Measurements from ENCODE around the gene PDCD6IP. TPM values are rescaled to one million over a fixed set of nuclear protein-coding genes. Genes with fewer than 3 reads are reported as not detected.

The PDCD6IP gene
- total and polyA plus RNA-seq, 2 experiments from 2014 or later, result 45.1 to 185 TPM

DNA sequence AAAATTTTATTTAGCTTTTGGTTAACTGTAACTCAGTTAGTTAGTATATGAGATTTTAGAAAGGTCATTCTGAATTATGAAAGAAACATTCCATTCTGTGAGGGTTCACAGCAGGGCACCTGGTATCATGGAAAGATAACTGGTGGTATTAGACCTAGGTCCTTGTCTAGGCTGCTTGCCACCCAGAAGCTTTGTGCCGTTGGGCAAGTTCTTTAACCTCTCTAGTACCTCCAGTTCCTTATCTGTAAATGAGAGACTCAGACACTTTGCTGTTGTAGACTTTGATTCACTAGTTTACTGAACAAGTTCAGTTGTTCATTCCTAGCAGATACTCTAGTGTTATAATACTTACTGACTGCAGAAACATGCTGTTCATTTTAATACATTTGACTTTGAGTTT lies 25.4 kb downstream of the PDCD6IP start (continued):
- TF ChIP-seq ZNF331 (CRISPR knock-in tag; IDR thresholded peaks at IDR 0.05; ENCODE audit: low read depth) (no peak), ETS1 (IDR thresholded peaks at IDR 0.05) (no peak), EZH2phosphoT487 (IDR thresholded peaks at IDR 0.05; ENCODE audit: unreplicated experiment) (no peak), EZH2 (IDR thresholded peaks at IDR 0.05; ENCODE audit: low read depth, unreplicated experiment) (no peak), ZNF114 (CRISPR knock-in tag; IDR thresholded peaks at IDR 0.05) (no peak), POLR2AphosphoS5 (IDR thresholded peaks at IDR 0.05; ENCODE audit: low read depth) (no peak)
- TF ChIP-seq, protein P1, sequence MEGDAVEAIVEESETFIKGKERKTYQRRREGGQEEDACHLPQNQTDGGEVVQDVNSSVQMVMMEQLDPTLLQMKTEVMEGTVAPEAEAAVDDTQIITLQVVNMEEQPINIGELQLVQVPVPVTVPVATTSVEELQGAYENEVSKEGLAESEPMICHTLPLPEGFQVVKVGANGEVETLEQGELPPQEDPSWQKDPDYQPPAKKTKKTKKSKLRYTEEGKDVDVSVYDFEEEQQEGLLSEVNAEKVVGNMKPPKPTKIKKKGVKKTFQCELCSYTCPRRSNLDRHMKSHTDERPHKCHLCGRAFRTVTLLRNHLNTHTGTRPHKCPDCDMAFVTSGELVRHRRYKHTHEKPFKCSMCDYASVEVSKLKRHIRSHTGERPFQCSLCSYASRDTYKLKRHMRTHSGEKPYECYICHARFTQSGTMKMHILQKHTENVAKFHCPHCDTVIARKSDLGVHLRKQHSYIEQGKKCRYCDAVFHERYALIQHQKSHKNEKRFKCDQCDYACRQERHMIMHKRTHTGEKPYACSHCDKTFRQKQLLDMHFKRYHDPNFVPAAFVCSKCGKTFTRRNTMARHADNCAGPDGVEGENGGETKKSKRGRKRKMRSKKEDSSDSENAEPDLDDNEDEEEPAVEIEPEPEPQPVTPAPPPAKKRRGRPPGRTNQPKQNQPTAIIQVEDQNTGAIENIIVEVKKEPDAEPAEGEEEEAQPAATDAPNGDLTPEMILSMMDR (conservative IDR thresholded peaks at IDR 0.05; ENCODE audit: low read depth in 2 of 2), result no peak

GRCh38 chr3:33825111-33825510 lies 26.7 kb downstream of the PDCD6IP start:
- H3K9me2 ChIP-seq (ENCODE audit: insufficient read depth), result no peaks in the 10 kb centered on the region
- no peak overlapping the region for H3K4me3 ChIP-seq
- DNase-seq (ENCODE audit: low spot score) (no peak), ATAC-seq (no peak)
- peaks cover 12% of the 10 kb centered on the region for H3K79me2 ChIP-seq (replicated peaks; ENCODE audit: insufficient read depth)
- peaks cover 4% of the 10 kb centered on the region for H3K27me3 Mint-ChIP-seq (ENCODE audit: insufficient read depth, low read depth, poor library complexity)
- no peak overlapping the region for H2AFZ ChIP-seq
- peaks cover 24% of the 10 kb centered on the region for H3K4me1 Mint-ChIP-seq
- peak overlapping the region; percentile 41 for H3K4me2 ChIP-seq
- peak overlapping the region; percentile 28; the same call in 1 of the 3 replicates for H3K4me3 Mint-ChIP-seq
- no peaks in the 10 kb centered on the region for H3K9me3 Mint-ChIP-seq
- peaks cover 27% of the 10 kb centered on the region for H3K36me3 Mint-ChIP-seq (ENCODE audit: low read depth)
- H3F3A ChIP-seq (replicated peaks; ENCODE audit: low read depth), result no peaks in the 10 kb centered on the region
- TF ChIP-seq ZNF462 (CRISPR knock-in tag; IDR thresholded peaks at IDR 0.05) (no peak), CREB1 (CRISPR knock-in tag; IDR thresholded peaks at IDR 0.05; ENCODE audit: low read depth) (no peak), NANOG (IDR thresholded peaks at IDR 0.05; ENCODE audit: borderline replicate concordance) (no peak), EZH2 (IDR thresholded peaks at IDR 0.05; ENCODE audit: low read depth, unreplicated experiment) (no peak), ZNF331 (CRISPR knock-in tag; IDR thresholded peaks at IDR 0.05; ENCODE audit: low read depth) (no peak), JUNB (IDR thresholded peaks at IDR 0.05; ENCODE audit: unreplicated experiment) (no peak), EZH2phosphoT487 (IDR thresholded peaks at IDR 0.05; ENCODE audit: unreplicated experiment) (no peak)
- TF ChIP-seq, protein P1 (conservative IDR thresholded peaks at IDR 0.05; ENCODE audit: low read depth in 2 of 2), result no peak
- H3K27me3 ChIP-seq (ENCODE audit: insufficient read depth), result no peaks in the 10 kb centered on the region
- peaks cover 16% of the 10 kb centered on the region for H3K4me1 ChIP-seq (ENCODE audit: insufficient read depth)
- H3K27ac ChIP-seq (ENCODE audit: low read depth), result no peak overlapping the region
- peak overlapping the region; percentile 41; the same call in 1 of the 2 replicates for H3K27ac Mint-ChIP-seq
- no peaks in the 10 kb centered on the region; the same call in 1 of the 2 replicates for H4K20me1 ChIP-seq (replicated peaks; ENCODE audit: insufficient read depth)
- H3K36me3 ChIP-seq (ENCODE audit: insufficient read depth), result peaks cover 4% of the 10 kb centered on the region; the same call in 1 of the 2 replicates
